Keratinocyte (primary cell): ENCODE data around the gene CABLES2. TPM values are rescaled to one million over a fixed set of nuclear protein-coding genes. Genes with fewer than 3 reads are reported as not detected.

ENCODE experiments used
- DNase-seq: peaks from one replicate; pipeline ENCODE4 v3.0.0-alpha.2; 2011; ENCODE audit warnings: low read depth, missing footprints, low spot score
- FAIRE-seq: peaks from 2 replicates; lab custom pipeline; 2011; peaks lifted over from hg19 to GRCh38; lab: Jason Lieb, UNC
- H2AFZ ChIP-seq: 2 replicates; pipeline ENCODE4 v1.6.0; 2012; ENCODE audit warnings: low read length, control low read depth, inconsistent platforms; ENCODE audit not compliant: control insufficient read depth
- H3K27ac ChIP-seq: 2 replicates; pipeline ENCODE4 v1.5.1; 2011; ENCODE audit warnings: low read length; ENCODE audit not compliant: control insufficient read depth, insufficient read depth
- H3K27me3 ChIP-seq: 3 replicates; pipeline ENCODE4 v1.6.0; 2011; ENCODE audit warnings: low read length; ENCODE audit not compliant: control insufficient read depth, insufficient read depth; ENCODE audit errors: extremely low read depth
- H3K36me3 ChIP-seq, 2 experiments: 2 replicates in 1 of 2; 3 replicates in 1 of 2; pipeline ENCODE4 v1.5.1; 2011; ENCODE audit warnings: low read length in 2 of 2, mild to moderate bottlenecking in 1 of 2; ENCODE audit not compliant: control insufficient read depth in 2 of 2, insufficient read depth in 2 of 2; ENCODE audit errors: extremely low read depth in 1 of 2
- H3K4me1 ChIP-seq: 3 replicates; pipeline ENCODE4 v1.5.1; 2011; ENCODE audit warnings: low read length; ENCODE audit not compliant: control insufficient read depth, insufficient read depth; ENCODE audit errors: extremely low read depth
- H3K4me2 ChIP-seq: 3 replicates; pipeline ENCODE4 v1.6.0; 2011; ENCODE audit warnings: low read depth, low read length; ENCODE audit not compliant: control insufficient read depth, insufficient read depth; ENCODE audit errors: extremely low read depth
- H3K4me3 ChIP-seq, 3 experiments: fragments of 200-600 bp in 1 of 3; sonication (generic) in 1 of 3; 2 replicates in 2 of 3; 3 replicates in 1 of 3; pipeline ENCODE4 v1.5.1; 2011 to 2016; ENCODE audit warnings: low read length in 3 of 3, mild to moderate bottlenecking in 3 of 3, control low read depth in 2 of 3, inconsistent platforms in 1 of 3, low read depth in 1 of 3, mixed read lengths in 1 of 3, mixed run types in 1 of 3, moderate library complexity in 1 of 3; ENCODE audit not compliant: control insufficient read depth in 2 of 3, insufficient read depth in 2 of 3; ENCODE audit errors: extremely low read depth in 1 of 3
- H3K79me2 ChIP-seq: 2 replicates; pipeline ENCODE4 v1.6.0; 2012; ENCODE audit warnings: low read length; ENCODE audit not compliant: control insufficient read depth, insufficient read depth
- H3K9ac ChIP-seq: 3 replicates; pipeline ENCODE4 v1.6.0; 2011; ENCODE audit warnings: low read length; ENCODE audit not compliant: control insufficient read depth, insufficient read depth; ENCODE audit errors: extremely low read depth
- H3K9me1 ChIP-seq: 3 replicates; pipeline ENCODE4 v1.6.0; 2011; ENCODE audit warnings: low read length; ENCODE audit not compliant: control insufficient read depth, insufficient read depth; ENCODE audit errors: extremely low read depth
- H3K9me3 ChIP-seq: 2 replicates; pipeline ENCODE4 v1.5.1; 2012; ENCODE audit warnings: low read depth, low read length; ENCODE audit not compliant: control insufficient read depth
- H4K20me1 ChIP-seq: 3 replicates; pipeline ENCODE4 v1.6.0; 2011; ENCODE audit warnings: low read length; ENCODE audit not compliant: control insufficient read depth, insufficient read depth; ENCODE audit errors: extremely low read depth
- EZH2 ChIP-seq: IDR thresholded peaks from one replicate; pipeline ENCODE4 v1.6.1; 2012; ENCODE audit warnings: inconsistent platforms, mild to moderate bottlenecking, low read length, moderate library complexity
- dilution Hi-C: fragments of 300-500 bp; cut with MboI; formaldehyde crosslinking; loops from one replicate; pipeline ENCODE4 v1.7.0; 2020; ENCODE audit warnings: low sequenced_read_pairs; ENCODE audit not compliant: extremely low pct_ligation_motif_present
- polyA plus RNA-seq, 5 experiments: library from polyadenylated mRNA; depleted of rRNA in 3 of 5; stranded (reverse) in 3 of 5; stranded (forward) in 1 of 5; unstranded in 1 of 5; fragments of >200 nt; gene quantifications; 1 replicate in 1 of 5; 2 replicates in 3 of 5; 3 replicates in 1 of 5; pipeline versions ENCODE4 v1.2.1 to v1.2.3, GENCODE V29; 2011 to 2012; ENCODE audit warnings: missing spikeins in 2 of 5, low read depth in 1 of 5, low replicate concordance in 1 of 5
- TF ChIP-seq, protein P1 (sequence below), 3 experiments: IDR thresholded peaks in 1 of 3; conservative IDR thresholded peaks in 1 of 3; optimal IDR thresholded peaks in 1 of 3; 2 replicates in 2 of 3; 3 replicates in 1 of 3; pipeline versions ENCODE3 to v1.5.1; 2011; ENCODE audit warnings: low read length in 3 of 3, mild to moderate bottlenecking in 3 of 3, moderate library complexity in 2 of 3, control low read depth in 1 of 3, inconsistent platforms in 1 of 3; ENCODE audit not compliant: insufficient read depth in 2 of 3; ENCODE audit errors: extremely low read depth in 1 of 3

Gene CABLES2
- polyA plus RNA-seq, 1 donor (not counting 4 experiments of a cell fraction or from before 2014, with no cell fraction given), result 2.2 TPM

DNA sequence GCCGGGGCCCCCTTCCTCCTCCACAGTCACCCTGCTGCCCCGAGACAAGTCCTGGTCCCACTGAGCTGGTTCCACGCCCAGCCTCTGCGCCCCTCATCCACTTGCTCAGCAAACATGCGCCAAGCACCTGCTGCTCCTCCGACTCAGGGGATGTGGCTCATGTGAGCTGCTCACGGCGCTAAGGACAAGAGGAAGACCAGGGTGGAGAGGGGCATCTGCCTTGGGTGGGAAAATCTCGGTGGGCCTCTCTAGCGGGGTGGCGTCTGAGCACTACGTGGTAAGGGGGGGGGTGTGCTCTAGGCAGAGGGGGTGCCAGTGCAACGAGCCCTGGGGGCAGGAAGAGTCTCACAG, 44.5 kb downstream of the CABLES2 start:
- no peak for TF ChIP-seq EZH2
- TF ChIP-seq, protein P1, sequence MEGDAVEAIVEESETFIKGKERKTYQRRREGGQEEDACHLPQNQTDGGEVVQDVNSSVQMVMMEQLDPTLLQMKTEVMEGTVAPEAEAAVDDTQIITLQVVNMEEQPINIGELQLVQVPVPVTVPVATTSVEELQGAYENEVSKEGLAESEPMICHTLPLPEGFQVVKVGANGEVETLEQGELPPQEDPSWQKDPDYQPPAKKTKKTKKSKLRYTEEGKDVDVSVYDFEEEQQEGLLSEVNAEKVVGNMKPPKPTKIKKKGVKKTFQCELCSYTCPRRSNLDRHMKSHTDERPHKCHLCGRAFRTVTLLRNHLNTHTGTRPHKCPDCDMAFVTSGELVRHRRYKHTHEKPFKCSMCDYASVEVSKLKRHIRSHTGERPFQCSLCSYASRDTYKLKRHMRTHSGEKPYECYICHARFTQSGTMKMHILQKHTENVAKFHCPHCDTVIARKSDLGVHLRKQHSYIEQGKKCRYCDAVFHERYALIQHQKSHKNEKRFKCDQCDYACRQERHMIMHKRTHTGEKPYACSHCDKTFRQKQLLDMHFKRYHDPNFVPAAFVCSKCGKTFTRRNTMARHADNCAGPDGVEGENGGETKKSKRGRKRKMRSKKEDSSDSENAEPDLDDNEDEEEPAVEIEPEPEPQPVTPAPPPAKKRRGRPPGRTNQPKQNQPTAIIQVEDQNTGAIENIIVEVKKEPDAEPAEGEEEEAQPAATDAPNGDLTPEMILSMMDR (optimal IDR thresholded peaks at IDR 0.05 in 1 of 3, IDR thresholded peaks at IDR 0.05 in 1 of 3, conservative IDR thresholded peaks at IDR 0.05 in 1 of 3; ENCODE audit: extremely low read depth in 1 of 3, insufficient read depth in 2 of 3, low read length in 3 of 3), result no peak
- DNase-seq, result no peak
- H3K27me3 ChIP-seq, result no peaks in the 10 kb centered on the region
- H3K4me2 ChIP-seq, result no peak overlapping the region
- peaks cover 10 to 15% of the 10 kb centered on the region in 2 experiments for H3K36me3 ChIP-seq
- no peaks in the 10 kb centered on the region for H3K9me3 ChIP-seq
- H3K27ac ChIP-seq, result no peak overlapping the region
- H4K20me1 ChIP-seq, result peaks cover 38% of the 10 kb centered on the region
- no peak overlapping the region for H3K4me3 ChIP-seq
- no peaks in the 10 kb centered on the region for H3K9me1 ChIP-seq
- H3K4me1 ChIP-seq, result peaks cover 69% of the 10 kb centered on the region
- H3K79me2 ChIP-seq, result peaks cover 60% of the 10 kb centered on the region
- H3K9ac ChIP-seq, result no peak overlapping the region
- no peak overlapping the region for H2AFZ ChIP-seq
- dilution Hi-C loops, result no loop called here
- FAIRE-seq, result no peak

DNA sequence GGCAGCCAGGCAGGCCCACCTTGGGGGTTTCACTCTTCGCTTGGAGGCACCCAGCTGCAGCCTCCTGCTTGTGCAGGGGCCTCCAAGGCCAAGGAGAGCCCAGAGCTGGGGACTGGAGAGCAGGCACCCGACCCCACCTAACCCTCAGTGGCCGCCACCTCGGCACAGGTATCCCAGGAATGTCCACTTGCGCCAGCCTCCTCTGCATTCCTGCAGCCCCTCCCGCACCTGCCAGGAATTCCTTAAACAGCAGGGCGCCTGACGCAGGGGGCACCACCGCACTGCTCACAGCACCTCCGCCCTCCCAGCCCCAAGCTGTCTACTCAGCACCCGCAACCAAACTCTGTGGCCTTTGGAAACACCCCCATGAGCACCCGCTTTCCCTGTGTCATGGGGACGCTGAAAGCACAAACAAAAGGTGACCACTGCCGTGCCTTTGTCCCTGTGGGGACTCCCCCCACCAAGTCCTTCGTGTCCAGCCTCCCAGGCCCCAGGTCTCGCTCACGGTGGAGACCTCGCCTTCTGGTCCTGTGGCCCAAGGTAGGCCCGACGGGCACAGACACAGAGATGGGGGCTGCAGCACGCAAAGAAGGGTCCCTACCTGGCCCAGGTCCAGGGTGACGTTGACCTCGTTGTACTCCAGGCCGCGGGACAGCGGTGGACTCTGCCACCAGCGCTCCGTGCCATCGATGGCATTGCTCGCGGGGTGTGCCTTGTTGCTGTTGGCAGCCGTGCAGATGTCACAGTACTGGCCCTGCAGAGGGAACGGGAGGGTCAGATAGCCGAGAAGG, 45.1 kb downstream of the CABLES2 start:
- Histone ChIP-seq H3K36me3 (peaks cover 10 to 15% of the 10 kb centered on the region in 2 experiments), H2AFZ (no peak overlapping the region), H4K20me1 (peaks cover 38% of the 10 kb centered on the region), H3K79me2 (peaks cover 63% of the 10 kb centered on the region), H3K4me1 (peaks cover 73% of the 10 kb centered on the region), H3K9me1 (no peaks in the 10 kb centered on the region), H3K4me3 (no peak overlapping the region), H3K9me3 (no peaks in the 10 kb centered on the region), H3K4me2 (no peak overlapping the region), H3K27me3 (no peaks in the 10 kb centered on the region), H3K9ac (no peak overlapping the region), H3K27ac (no peak overlapping the region)
- DNase-seq (no peak), FAIRE-seq (no peak)
- TF ChIP-seq, protein P1 (optimal IDR thresholded peaks at IDR 0.05 in 1 of 3, IDR thresholded peaks at IDR 0.05 in 1 of 3, conservative IDR thresholded peaks at IDR 0.05 in 1 of 3; ENCODE audit: extremely low read depth in 1 of 3, insufficient read depth in 2 of 3, low read length in 3 of 3), result no peak
- no peak for TF ChIP-seq EZH2
- dilution Hi-C loops, result no loop called here
